Measurements from ENCODE around the gene SH3D19. TPM values are rescaled to one million over a fixed set of nuclear protein-coding genes. Genes with fewer than 3 reads are reported as not detected.

SH3D19 gene
- total RNA-seq, 1 donor from 2014 or later: 86.6 TPM

- Histone ChIP-seq H3K4me1 (no peaks in the 10 kb centered on the region), H3K27me3 (ENCODE audit: low read depth) (no peaks in the 10 kb centered on the region), H3K9me3 (no peaks in the 10 kb centered on the region), H3K27ac (no peak overlapping the region), H3K36me3 (no peaks in the 10 kb centered on the region), H3K4me3 (no peak overlapping the region)
- TF ChIP-seq, protein P1, sequence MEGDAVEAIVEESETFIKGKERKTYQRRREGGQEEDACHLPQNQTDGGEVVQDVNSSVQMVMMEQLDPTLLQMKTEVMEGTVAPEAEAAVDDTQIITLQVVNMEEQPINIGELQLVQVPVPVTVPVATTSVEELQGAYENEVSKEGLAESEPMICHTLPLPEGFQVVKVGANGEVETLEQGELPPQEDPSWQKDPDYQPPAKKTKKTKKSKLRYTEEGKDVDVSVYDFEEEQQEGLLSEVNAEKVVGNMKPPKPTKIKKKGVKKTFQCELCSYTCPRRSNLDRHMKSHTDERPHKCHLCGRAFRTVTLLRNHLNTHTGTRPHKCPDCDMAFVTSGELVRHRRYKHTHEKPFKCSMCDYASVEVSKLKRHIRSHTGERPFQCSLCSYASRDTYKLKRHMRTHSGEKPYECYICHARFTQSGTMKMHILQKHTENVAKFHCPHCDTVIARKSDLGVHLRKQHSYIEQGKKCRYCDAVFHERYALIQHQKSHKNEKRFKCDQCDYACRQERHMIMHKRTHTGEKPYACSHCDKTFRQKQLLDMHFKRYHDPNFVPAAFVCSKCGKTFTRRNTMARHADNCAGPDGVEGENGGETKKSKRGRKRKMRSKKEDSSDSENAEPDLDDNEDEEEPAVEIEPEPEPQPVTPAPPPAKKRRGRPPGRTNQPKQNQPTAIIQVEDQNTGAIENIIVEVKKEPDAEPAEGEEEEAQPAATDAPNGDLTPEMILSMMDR (IDR thresholded peaks at IDR 0.05): no peak
- DNase-seq: no peak
- no peak for ATAC-seq
- intact Hi-C loops (cut with DNase I): no loop called here
These were observed 250.9 kb downstream of the SH3D19 start for GRCh38 chr4:151074416-151074916.

Other genes with a start within 250 kb of the SH3D19 start
- 1,447 TPM for gene RPS3A, start 226.0 kb downstream of the SH3D19 start, total RNA-seq
- gene PRSS48, start 48.4 kb downstream of the SH3D19 start, total RNA-seq: not detected
- gene FHIP1A, start 83.6 kb upstream of the SH3D19 start, total RNA-seq: 14.3 TPM